GM12878 (cell line): Measurements from ENCODE around the gene RIMS1.

Experiments used
- BHLHE40 ChIP-seq, 2 experiments: fragments of 450-650 bp in 1 of 2; IDR thresholded peaks; 2 replicates each; pipeline ENCODE4 v1.6.1; 2011 to 2017; ENCODE audit warnings: low read depth in 2 of 2, borderline replicate concordance in 1 of 2, improper control_type of control experiment in 1 of 2, low read length in 1 of 2, mild to moderate bottlenecking in 1 of 2
- BMI1 ChIP-seq: fragments of 450-650 bp; IDR thresholded peaks from 2 replicates; pipeline ENCODE4 v1.6.1; 2016; ENCODE audit warnings: mild to moderate bottlenecking, moderate library complexity, borderline replicate concordance
- CTCF ChIP-seq, 3 experiments: IDR thresholded peaks in 2 of 3; conservative IDR thresholded peaks in 1 of 3; 2 replicates each; pipeline ENCODE4 v1.5.1; 2011; ENCODE audit warnings: low read depth in 3 of 3, low read length in 3 of 3, mild to moderate bottlenecking in 3 of 3, control low read depth in 2 of 3, moderate library complexity in 2 of 3, inconsistent platforms in 1 of 3, mixed read lengths in 1 of 3; ENCODE audit not compliant: control insufficient read depth in 2 of 3, insufficient read depth in 1 of 3; ENCODE audit errors: extremely low read depth in 1 of 3
- EP300 ChIP-seq, 2 experiments: fragments of 150-350 bp in 1 of 2; IDR thresholded peaks; 2 replicates each; pipeline ENCODE4 v1.6.1; 2011 to 2012; ENCODE audit warnings: low read depth in 2 of 2, low read length in 2 of 2, borderline replicate concordance in 1 of 2, improper control_type of control experiment in 1 of 2, inconsistent platforms in 1 of 2; ENCODE audit not compliant: control insufficient read depth in 1 of 2
- MAX ChIP-seq: IDR thresholded peaks from 2 replicates; pipeline ENCODE4 v1.6.1; 2012; ENCODE audit warnings: low read depth, low read length, improper control_type of control experiment
- NFIC ChIP-seq: IDR thresholded peaks from 2 replicates; pipeline ENCODE4 v1.6.1; 2012; ENCODE audit warnings: low read depth, mild to moderate bottlenecking, inconsistent platforms, low read length, moderate library complexity
- POLR2AphosphoS5 ChIP-seq: IDR thresholded peaks from 2 replicates; pipeline ENCODE4 v1.6.1; 2011; ENCODE audit warnings: mild to moderate bottlenecking, low read length, inconsistent platforms
- SIN3A ChIP-seq: IDR thresholded peaks from 2 replicates; pipeline ENCODE4 v1.6.1; 2012; ENCODE audit warnings: low read depth, low read length, improper control_type of control experiment
- SKIL ChIP-seq: fragments of 450-650 bp; IDR thresholded peaks from 2 replicates; pipeline ENCODE4 v1.6.1; 2017; ENCODE audit warnings: mild to moderate bottlenecking, low read depth, inconsistent platforms; ENCODE audit not compliant: poor library complexity, severe bottlenecking
- SP1 ChIP-seq: IDR thresholded peaks from one replicate; pipeline ENCODE4 v1.6.1; 2011; ENCODE audit warnings: low read depth, low read length

- TF ChIP-seq POLR2AphosphoS5, result no peak
- TF ChIP-seq CTCF (IDR thresholded peaks at IDR 0.05 in 2 of 3, conservative IDR thresholded peaks at IDR 0.05 in 1 of 3; ENCODE audit: control insufficient read depth in 2 of 3, extremely low read depth in 1 of 3, insufficient read depth in 1 of 3, low read depth in 3 of 3, low read length in 3 of 3), result no peak
- no peak for TF ChIP-seq EP300 (IDR thresholded peaks at IDR 0.05; ENCODE audit: borderline replicate concordance in 1 of 2, control insufficient read depth in 1 of 2, low read depth in 2 of 2, low read length in 2 of 2)
- TF ChIP-seq MAX, result no peak
- TF ChIP-seq SKIL, result no peak
- TF ChIP-seq BMI1, result no peak
- no peak for TF ChIP-seq SP1
- no peak for TF ChIP-seq SIN3A
- no peak for TF ChIP-seq BHLHE40 (IDR thresholded peaks at IDR 0.05; ENCODE audit: borderline replicate concordance in 1 of 2, low read depth in 2 of 2, low read length in 1 of 2)
- no peak for TF ChIP-seq NFIC
Measured at GRCh38 chr6:72132851-72133250, 246.5 kb downstream of the RIMS1 start.
